HEK293T (cell line): ENCODE data around the gene KIAA0930.

ENCODE experiments used
- FOXA1 ChIP-seq: fragments of 450-650 bp; IDR thresholded peaks from 2 replicates; pipeline ENCODE4 v1.6.1; 2016; ENCODE audit warnings: mild to moderate bottlenecking
- SP1 ChIP-seq: fragments of 450-650 bp; IDR thresholded peaks from 2 replicates; pipeline ENCODE4 v1.6.1; 2017

DNA sequence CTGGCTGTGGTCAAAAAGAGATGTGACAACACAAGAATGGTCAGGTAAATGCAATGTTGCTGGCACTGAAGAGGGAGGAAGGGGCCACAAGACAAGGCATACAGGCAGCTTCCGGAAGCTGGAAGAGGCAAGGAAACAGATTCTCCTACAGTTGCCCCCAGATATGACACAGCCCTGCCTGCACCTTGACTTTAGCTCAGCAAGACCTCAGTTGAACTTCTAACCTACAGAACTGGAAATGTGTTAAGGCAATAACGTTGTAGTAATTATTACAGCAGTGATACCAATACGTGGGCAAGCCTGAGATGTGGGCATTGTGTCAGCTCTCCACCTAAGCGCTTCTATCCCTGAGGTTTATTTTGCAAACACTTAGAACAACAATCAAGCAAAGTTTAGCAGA is 4.2 kb upstream of the KIAA0930 start:
- TF ChIP-seq SP1: no peak
- no peak for TF ChIP-seq FOXA1
